Keratinocyte (primary cell): ENCODE data around the gene GRHL3. TPM values are rescaled to one million over a fixed set of nuclear protein-coding genes. Genes with fewer than 3 reads are reported as not detected.

ENCODE experiments used
- DNase-seq: peaks from one replicate; pipeline ENCODE4 v3.0.0-alpha.2; 2011; ENCODE audit warnings: low read depth, missing footprints, low spot score
- FAIRE-seq: peaks from 2 replicates; lab custom pipeline; 2011; peaks lifted over from hg19 to GRCh38; lab: Jason Lieb, UNC
- H2AFZ ChIP-seq: 2 replicates; pipeline ENCODE4 v1.6.0; 2012; ENCODE audit warnings: low read length, control low read depth, inconsistent platforms; ENCODE audit not compliant: control insufficient read depth
- H3K27ac ChIP-seq: 2 replicates; pipeline ENCODE4 v1.5.1; 2011; ENCODE audit warnings: low read length; ENCODE audit not compliant: control insufficient read depth, insufficient read depth
- H3K27me3 ChIP-seq: 3 replicates; pipeline ENCODE4 v1.6.0; 2011; ENCODE audit warnings: low read length; ENCODE audit not compliant: control insufficient read depth, insufficient read depth; ENCODE audit errors: extremely low read depth
- H3K36me3 ChIP-seq, 2 experiments: 2 replicates in 1 of 2; 3 replicates in 1 of 2; pipeline ENCODE4 v1.5.1; 2011; ENCODE audit warnings: low read length in 2 of 2, mild to moderate bottlenecking in 1 of 2; ENCODE audit not compliant: control insufficient read depth in 2 of 2, insufficient read depth in 2 of 2; ENCODE audit errors: extremely low read depth in 1 of 2
- H3K4me1 ChIP-seq: 3 replicates; pipeline ENCODE4 v1.5.1; 2011; ENCODE audit warnings: low read length; ENCODE audit not compliant: control insufficient read depth, insufficient read depth; ENCODE audit errors: extremely low read depth
- H3K4me2 ChIP-seq: 3 replicates; pipeline ENCODE4 v1.6.0; 2011; ENCODE audit warnings: low read depth, low read length; ENCODE audit not compliant: control insufficient read depth, insufficient read depth; ENCODE audit errors: extremely low read depth
- H3K4me3 ChIP-seq, 3 experiments: fragments of 200-600 bp in 1 of 3; sonication (generic) in 1 of 3; 2 replicates in 2 of 3; 3 replicates in 1 of 3; pipeline ENCODE4 v1.5.1; 2011 to 2016; ENCODE audit warnings: low read length in 3 of 3, mild to moderate bottlenecking in 3 of 3, control low read depth in 2 of 3, inconsistent platforms in 1 of 3, low read depth in 1 of 3, mixed read lengths in 1 of 3, mixed run types in 1 of 3, moderate library complexity in 1 of 3; ENCODE audit not compliant: control insufficient read depth in 2 of 3, insufficient read depth in 2 of 3; ENCODE audit errors: extremely low read depth in 1 of 3
- H3K79me2 ChIP-seq: 2 replicates; pipeline ENCODE4 v1.6.0; 2012; ENCODE audit warnings: low read length; ENCODE audit not compliant: control insufficient read depth, insufficient read depth
- H3K9ac ChIP-seq: 3 replicates; pipeline ENCODE4 v1.6.0; 2011; ENCODE audit warnings: low read length; ENCODE audit not compliant: control insufficient read depth, insufficient read depth; ENCODE audit errors: extremely low read depth
- H3K9me1 ChIP-seq: 3 replicates; pipeline ENCODE4 v1.6.0; 2011; ENCODE audit warnings: low read length; ENCODE audit not compliant: control insufficient read depth, insufficient read depth; ENCODE audit errors: extremely low read depth
- H3K9me3 ChIP-seq: 2 replicates; pipeline ENCODE4 v1.5.1; 2012; ENCODE audit warnings: low read depth, low read length; ENCODE audit not compliant: control insufficient read depth
- H4K20me1 ChIP-seq: 3 replicates; pipeline ENCODE4 v1.6.0; 2011; ENCODE audit warnings: low read length; ENCODE audit not compliant: control insufficient read depth, insufficient read depth; ENCODE audit errors: extremely low read depth
- EZH2 ChIP-seq: IDR thresholded peaks from one replicate; pipeline ENCODE4 v1.6.1; 2012; ENCODE audit warnings: inconsistent platforms, mild to moderate bottlenecking, low read length, moderate library complexity
- dilution Hi-C: fragments of 300-500 bp; cut with MboI; formaldehyde crosslinking; loops from one replicate; pipeline ENCODE4 v1.7.0; 2020; ENCODE audit warnings: low sequenced_read_pairs; ENCODE audit not compliant: extremely low pct_ligation_motif_present
- polyA plus RNA-seq, 5 experiments: library from polyadenylated mRNA; depleted of rRNA in 3 of 5; stranded (reverse) in 3 of 5; stranded (forward) in 1 of 5; unstranded in 1 of 5; fragments of >200 nt; gene quantifications; 1 replicate in 1 of 5; 2 replicates in 3 of 5; 3 replicates in 1 of 5; pipeline versions ENCODE4 v1.2.1 to v1.2.3, GENCODE V29; 2011 to 2012; ENCODE audit warnings: missing spikeins in 2 of 5, low read depth in 1 of 5, low replicate concordance in 1 of 5
- TF ChIP-seq, protein P1 (sequence below), 3 experiments: IDR thresholded peaks in 1 of 3; conservative IDR thresholded peaks in 1 of 3; optimal IDR thresholded peaks in 1 of 3; 2 replicates in 2 of 3; 3 replicates in 1 of 3; pipeline versions ENCODE3 to v1.5.1; 2011; ENCODE audit warnings: low read length in 3 of 3, mild to moderate bottlenecking in 3 of 3, moderate library complexity in 2 of 3, control low read depth in 1 of 3, inconsistent platforms in 1 of 3; ENCODE audit not compliant: insufficient read depth in 2 of 3; ENCODE audit errors: extremely low read depth in 1 of 3

Gene GRHL3
- polyA plus RNA-seq, 1 donor (not counting 4 experiments of a cell fraction or from before 2014, with no cell fraction given) = 13.0 TPM

DNA sequence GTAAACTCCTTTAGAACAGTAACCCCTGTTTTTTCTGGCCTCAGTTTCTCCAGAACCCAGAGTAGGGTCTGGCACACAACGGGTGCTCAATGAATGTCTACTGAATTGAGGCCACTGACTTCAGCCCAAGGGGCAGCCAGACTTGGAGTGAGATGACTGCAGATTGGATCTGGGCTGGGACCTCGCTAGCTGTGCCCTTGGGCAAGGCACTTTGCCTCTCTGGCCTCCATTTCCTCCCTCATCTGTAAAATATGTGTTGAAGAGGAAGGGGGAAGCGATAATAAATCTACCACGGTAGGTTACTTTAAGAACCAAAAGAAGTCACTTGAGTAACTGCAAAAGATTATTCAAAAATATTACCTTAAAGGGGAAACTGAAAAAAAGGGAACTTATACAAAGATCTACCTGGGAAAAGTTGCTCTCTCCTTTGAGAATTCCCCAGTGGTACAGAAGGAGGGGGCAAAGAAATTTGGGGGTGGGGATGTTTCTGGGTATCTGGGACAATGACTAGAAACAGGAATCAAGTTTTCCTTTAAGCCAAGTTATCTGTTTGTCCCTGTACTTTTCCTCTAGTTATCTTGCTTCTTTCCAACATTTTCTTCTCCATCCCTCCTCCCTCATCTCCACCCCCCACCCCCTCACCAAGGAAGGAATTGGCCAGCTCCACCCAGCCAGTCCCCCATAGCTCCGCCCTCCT lies 394 bp upstream of the GRHL3 start:
- DNase-seq (no peak), FAIRE-seq (no peak)
- Histone ChIP-seq H3K9ac (peak overlapping the region; percentile 96), H3K9me1 (peaks cover 3% of the 10 kb centered on the region), H3K4me3 (peak overlapping the region in 2 of 3 experiments; percentile 2 to 50), H3K79me2 (no peaks in the 10 kb centered on the region), H3K27ac (peak overlapping the region; percentile 88), H3K4me1 (peaks cover 77% of the 10 kb centered on the region), H3K27me3 (no peaks in the 10 kb centered on the region), H3K9me3 (no peaks in the 10 kb centered on the region), H3K4me2 (peak overlapping the region; percentile 88), H2AFZ (no peak overlapping the region), H3K36me3 (no peaks in the 10 kb centered on the region), H4K20me1 (no peaks in the 10 kb centered on the region)
- dilution Hi-C loops = no loop called here
- TF ChIP-seq EZH2 = no peak
- TF ChIP-seq, protein P1, sequence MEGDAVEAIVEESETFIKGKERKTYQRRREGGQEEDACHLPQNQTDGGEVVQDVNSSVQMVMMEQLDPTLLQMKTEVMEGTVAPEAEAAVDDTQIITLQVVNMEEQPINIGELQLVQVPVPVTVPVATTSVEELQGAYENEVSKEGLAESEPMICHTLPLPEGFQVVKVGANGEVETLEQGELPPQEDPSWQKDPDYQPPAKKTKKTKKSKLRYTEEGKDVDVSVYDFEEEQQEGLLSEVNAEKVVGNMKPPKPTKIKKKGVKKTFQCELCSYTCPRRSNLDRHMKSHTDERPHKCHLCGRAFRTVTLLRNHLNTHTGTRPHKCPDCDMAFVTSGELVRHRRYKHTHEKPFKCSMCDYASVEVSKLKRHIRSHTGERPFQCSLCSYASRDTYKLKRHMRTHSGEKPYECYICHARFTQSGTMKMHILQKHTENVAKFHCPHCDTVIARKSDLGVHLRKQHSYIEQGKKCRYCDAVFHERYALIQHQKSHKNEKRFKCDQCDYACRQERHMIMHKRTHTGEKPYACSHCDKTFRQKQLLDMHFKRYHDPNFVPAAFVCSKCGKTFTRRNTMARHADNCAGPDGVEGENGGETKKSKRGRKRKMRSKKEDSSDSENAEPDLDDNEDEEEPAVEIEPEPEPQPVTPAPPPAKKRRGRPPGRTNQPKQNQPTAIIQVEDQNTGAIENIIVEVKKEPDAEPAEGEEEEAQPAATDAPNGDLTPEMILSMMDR (optimal IDR thresholded peaks at IDR 0.05 in 1 of 3, IDR thresholded peaks at IDR 0.05 in 1 of 3, conservative IDR thresholded peaks at IDR 0.05 in 1 of 3; ENCODE audit: extremely low read depth in 1 of 3, insufficient read depth in 2 of 3, low read length in 3 of 3) = no peak

DNA sequence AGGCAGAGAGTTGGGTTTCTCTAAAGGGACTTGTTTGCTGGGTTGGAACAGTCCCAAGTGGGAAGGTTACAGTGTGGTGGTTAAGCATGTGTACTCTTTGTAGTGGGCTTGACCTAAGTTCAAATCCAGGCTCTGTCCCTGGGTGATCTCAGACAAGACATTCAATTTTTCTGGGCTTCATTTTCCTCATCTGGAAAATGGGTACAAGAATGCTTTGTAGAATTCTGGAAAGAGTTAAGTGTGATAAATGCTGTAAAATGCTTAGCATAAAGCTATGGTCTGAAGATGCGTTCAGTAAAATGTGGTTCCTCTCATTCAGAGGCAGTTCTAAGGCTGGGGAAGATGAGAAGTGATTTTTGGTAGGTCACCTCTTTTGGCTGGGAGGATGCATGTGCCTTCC lies 805 bp downstream of the GRHL3 start:
- Histone ChIP-seq H3K4me1 (peaks cover 78% of the 10 kb centered on the region), H3K36me3 (no peaks in the 10 kb centered on the region), H3K27me3 (peaks cover 4% of the 10 kb centered on the region), H3K27ac (peak overlapping the region; percentile 88), H3K9ac (peak overlapping the region; percentile 96), H2AFZ (no peak overlapping the region), H3K9me1 (peaks cover 3% of the 10 kb centered on the region), H3K9me3 (no peaks in the 10 kb centered on the region), H3K4me3 (peak overlapping the region in 2 of 3 experiments; percentile 45 to 50), H3K79me2 (no peaks in the 10 kb centered on the region), H3K4me2 (peak overlapping the region; percentile 88), H4K20me1 (no peaks in the 10 kb centered on the region)
- dilution Hi-C loops = no loop called here
- FAIRE-seq (peak; percentile 23), DNase-seq (no peak)
- TF ChIP-seq, protein P1 (optimal IDR thresholded peaks at IDR 0.05 in 1 of 3, IDR thresholded peaks at IDR 0.05 in 1 of 3, conservative IDR thresholded peaks at IDR 0.05 in 1 of 3; ENCODE audit: extremely low read depth in 1 of 3, insufficient read depth in 2 of 3, low read length in 3 of 3) = no peak
- no peak for TF ChIP-seq EZH2
